ENCODE results near the gene TXNDC11.
"Not testable (repeated sequence)": the region's sequence is repeated elsewhere in the genome, so short reads cannot be mapped to it uniquely, and the experiment has no call there.

DNA sequence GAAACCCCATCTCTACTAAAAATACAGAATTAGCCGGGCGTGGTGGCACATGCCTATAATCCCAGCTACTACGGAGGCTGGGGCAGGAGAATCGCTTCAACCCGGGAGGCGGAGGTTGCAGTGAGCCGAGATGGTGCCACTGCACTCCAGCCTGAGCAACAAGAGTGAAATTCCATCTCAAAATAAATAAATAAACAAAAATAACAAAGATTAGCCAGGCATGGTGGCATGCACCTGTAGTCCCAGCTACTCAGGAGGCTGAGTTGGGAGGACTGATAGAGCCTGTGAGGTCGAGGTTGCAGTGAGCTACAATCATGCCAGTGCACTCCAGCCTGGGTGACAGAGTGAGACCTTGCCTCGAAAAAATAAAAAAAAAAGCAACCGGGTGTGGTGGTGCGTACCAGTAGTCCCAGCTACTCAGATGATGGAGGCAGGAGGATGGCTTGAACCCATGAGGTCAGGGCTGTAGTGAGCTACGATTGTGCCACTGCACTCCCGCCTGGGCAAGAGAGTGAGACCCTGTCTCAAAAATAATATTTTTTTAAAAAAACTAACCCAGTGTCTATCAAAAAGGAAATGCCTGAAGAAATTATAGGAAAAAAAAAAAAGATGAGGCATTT lies 42.4 kb upstream of the TXNDC11 start:
- TF ChIP-seq, protein P1, sequence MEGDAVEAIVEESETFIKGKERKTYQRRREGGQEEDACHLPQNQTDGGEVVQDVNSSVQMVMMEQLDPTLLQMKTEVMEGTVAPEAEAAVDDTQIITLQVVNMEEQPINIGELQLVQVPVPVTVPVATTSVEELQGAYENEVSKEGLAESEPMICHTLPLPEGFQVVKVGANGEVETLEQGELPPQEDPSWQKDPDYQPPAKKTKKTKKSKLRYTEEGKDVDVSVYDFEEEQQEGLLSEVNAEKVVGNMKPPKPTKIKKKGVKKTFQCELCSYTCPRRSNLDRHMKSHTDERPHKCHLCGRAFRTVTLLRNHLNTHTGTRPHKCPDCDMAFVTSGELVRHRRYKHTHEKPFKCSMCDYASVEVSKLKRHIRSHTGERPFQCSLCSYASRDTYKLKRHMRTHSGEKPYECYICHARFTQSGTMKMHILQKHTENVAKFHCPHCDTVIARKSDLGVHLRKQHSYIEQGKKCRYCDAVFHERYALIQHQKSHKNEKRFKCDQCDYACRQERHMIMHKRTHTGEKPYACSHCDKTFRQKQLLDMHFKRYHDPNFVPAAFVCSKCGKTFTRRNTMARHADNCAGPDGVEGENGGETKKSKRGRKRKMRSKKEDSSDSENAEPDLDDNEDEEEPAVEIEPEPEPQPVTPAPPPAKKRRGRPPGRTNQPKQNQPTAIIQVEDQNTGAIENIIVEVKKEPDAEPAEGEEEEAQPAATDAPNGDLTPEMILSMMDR (IDR thresholded peaks at IDR 0.05; ENCODE audit: low read depth, low read length), result not testable (repeated sequence)
- not testable (repeated sequence) for TF ChIP-seq POLR2A (IDR thresholded peaks at IDR 0.05; ENCODE audit: extremely low read depth, insufficient read length)

Measured in NB4 (cell line).